Activated naive CD4-positive, alpha-beta T cell treated with anti-CD3 and anti-CD28 coated beads, Interleukin-2, amount 50 U/mL, for 24 hours (primary cell): ENCODE data around the gene HNRNPA3.
A peak's percentile ranks its signal among the peaks of the same experiment; 100 is the strongest.
"Not testable (repeated sequence)": the region's sequence is repeated elsewhere in the genome, so short reads cannot be mapped to it uniquely, and the experiment has no call there.

ENCODE experiments used
- H3K27ac Mint-ChIP-seq: one replicate; pipeline ENCODE4 v1.8.0; 2021; ENCODE audit warnings: mild to moderate bottlenecking, mixed read lengths
- H3K27me3 Mint-ChIP-seq: one replicate; pipeline ENCODE4 v1.8.0; 2021; ENCODE audit warnings: mixed read lengths
- H3K36me3 Mint-ChIP-seq: one replicate; pipeline ENCODE4 v1.8.0; 2021; ENCODE audit warnings: mixed read lengths
- H3K4me1 Mint-ChIP-seq: one replicate; pipeline ENCODE4 v1.8.0; 2021; ENCODE audit warnings: mixed read lengths
- H3K4me3 Mint-ChIP-seq: one replicate; pipeline ENCODE4 v1.8.0; 2021; ENCODE audit warnings: mild to moderate bottlenecking, mixed read lengths
- H3K9me3 Mint-ChIP-seq: one replicate; pipeline ENCODE4 v1.8.0; 2021; ENCODE audit warnings: mixed read lengths

HNRNPA3 gene

GRCh38 chr2:177265824-177266817, 53.5 kb downstream of the HNRNPA3 start:
- peaks cover 11% of the 10 kb centered on the region for H3K36me3 Mint-ChIP-seq
- peaks cover 47% of the 10 kb centered on the region for H3K4me1 Mint-ChIP-seq
- H3K27ac Mint-ChIP-seq: peak overlapping the region; percentile 99
- H3K27me3 Mint-ChIP-seq: no peaks in the 10 kb centered on the region
- H3K9me3 Mint-ChIP-seq: no peaks in the 10 kb centered on the region
- peak overlapping the region; percentile 96 for H3K4me3 Mint-ChIP-seq

GRCh38 chr2:177266955-177267354, 54.4 kb downstream of the HNRNPA3 start:
- H3K4me1 Mint-ChIP-seq: peaks cover 38% of the 10 kb centered on the region
- not testable (repeated sequence) for H3K36me3 Mint-ChIP-seq, H3K27ac Mint-ChIP-seq, H3K4me3 Mint-ChIP-seq, H3K27me3 Mint-ChIP-seq, H3K9me3 Mint-ChIP-seq

GRCh38 chr2:177268187-177268871, 55.7 kb downstream of the HNRNPA3 start:
- H3K36me3 Mint-ChIP-seq: peaks cover under 1% of the 10 kb centered on the region
- no peak overlapping the region for H3K27ac Mint-ChIP-seq

GRCh38 chr2:177268901-177269300, 56.3 kb downstream of the HNRNPA3 start:
- Mint-ChIP-seq H3K9me3 (no peaks in the 10 kb centered on the region), H3K27ac (no peak overlapping the region), H3K27me3 (no peaks in the 10 kb centered on the region), H3K36me3 (no peaks in the 10 kb centered on the region), H3K4me3 (no peak overlapping the region), H3K4me1 (peaks cover 50% of the 10 kb centered on the region)

More at GRCh38 chr2:177268187-177268871, 55.7 kb downstream of the HNRNPA3 start:
- Mint-ChIP-seq H3K4me1 (peaks cover 47% of the 10 kb centered on the region), H3K4me3 (no peak overlapping the region), H3K27me3 (no peaks in the 10 kb centered on the region), H3K9me3 (no peaks in the 10 kb centered on the region)

DNA sequence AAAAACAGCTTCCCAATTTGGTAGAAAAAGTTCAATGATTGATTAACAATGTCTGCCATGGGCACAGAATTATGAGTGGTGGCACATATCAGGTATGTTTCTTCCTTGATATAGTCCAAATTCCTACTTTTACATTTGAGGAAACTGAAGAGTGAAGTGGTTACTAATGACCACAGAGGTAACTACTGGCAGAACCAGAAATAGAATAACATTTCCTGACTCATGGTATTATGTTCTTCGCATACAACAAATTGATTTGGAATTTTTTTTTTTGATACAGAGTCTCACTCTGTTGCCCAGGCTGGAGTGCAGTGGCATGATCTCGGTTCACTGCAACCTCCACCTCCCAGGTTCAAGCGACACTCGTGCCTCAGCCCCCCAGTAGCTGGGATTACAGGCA, 57.9 kb downstream of the HNRNPA3 start:
- H3K4me3 Mint-ChIP-seq: no peak overlapping the region
- H3K27ac Mint-ChIP-seq: no peak overlapping the region
- no peaks in the 10 kb centered on the region for H3K9me3 Mint-ChIP-seq
- H3K27me3 Mint-ChIP-seq: no peaks in the 10 kb centered on the region
- peaks cover 49% of the 10 kb centered on the region for H3K4me1 Mint-ChIP-seq
- H3K36me3 Mint-ChIP-seq: no peaks in the 10 kb centered on the region

DNA sequence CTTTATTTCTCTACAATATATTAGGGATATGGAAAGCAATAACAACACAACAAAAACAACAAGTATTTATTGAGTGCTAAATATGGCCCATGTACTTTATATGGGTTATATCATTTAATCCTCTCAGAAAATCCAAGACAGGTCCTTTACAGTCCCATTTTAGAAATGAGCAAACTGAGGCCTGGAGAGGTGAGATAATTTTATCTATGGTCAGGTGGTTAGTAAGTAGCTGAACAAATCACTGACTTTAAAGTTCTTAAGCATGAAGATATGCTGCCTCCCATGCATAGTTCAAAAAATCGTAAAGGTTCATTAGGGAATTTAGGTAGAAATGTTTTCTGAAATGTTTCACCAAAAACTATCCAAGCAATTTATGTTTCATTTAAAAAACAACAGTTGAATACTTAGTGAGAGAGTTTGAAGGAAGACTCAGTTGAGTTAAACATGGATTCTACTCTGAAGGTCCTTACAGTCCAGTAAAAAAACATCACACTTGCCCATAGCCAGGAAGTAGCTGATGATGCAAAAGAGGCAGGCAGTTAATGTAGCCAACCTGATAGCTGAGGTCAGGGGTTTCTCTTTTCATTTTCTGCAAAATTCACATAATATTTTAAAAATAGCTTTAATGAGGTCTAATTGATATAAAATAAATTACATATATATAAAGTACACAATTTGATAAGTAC, 59.5 kb downstream of the HNRNPA3 start:
- Mint-ChIP-seq H3K27ac (no peak overlapping the region), H3K9me3 (no peaks in the 10 kb centered on the region), H3K4me3 (no peak overlapping the region), H3K36me3 (no peaks in the 10 kb centered on the region), H3K4me1 (peaks cover 34% of the 10 kb centered on the region), H3K27me3 (no peaks in the 10 kb centered on the region)

- Mint-ChIP-seq H3K27ac (no peak overlapping the region), H3K4me3 (no peak overlapping the region), H3K27me3 (no peaks in the 10 kb centered on the region), H3K4me1 (peaks cover 29% of the 10 kb centered on the region), H3K36me3 (no peaks in the 10 kb centered on the region), H3K9me3 (no peaks in the 10 kb centered on the region)
These were observed 60.2 kb downstream of the HNRNPA3 start for GRCh38 chr2:177272765-177273164.

DNA sequence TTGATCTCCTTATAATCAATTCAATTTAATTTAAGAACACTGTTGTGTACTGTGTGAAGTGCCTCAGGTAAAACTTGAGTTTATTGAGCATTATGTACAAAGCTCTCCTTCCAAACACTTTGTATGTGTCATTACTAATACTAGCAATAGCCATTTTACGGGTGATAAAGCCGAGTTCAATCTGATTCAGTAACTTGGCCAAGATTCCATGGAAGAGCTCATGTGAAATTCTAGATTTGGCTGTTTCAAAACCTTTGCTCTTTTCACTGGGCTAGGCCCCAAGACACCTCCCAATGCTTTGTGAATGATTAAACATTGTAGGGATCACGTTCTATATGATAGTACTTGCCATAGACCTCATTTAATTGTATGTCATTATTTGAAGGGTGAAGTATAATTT, 60.8 kb downstream of the HNRNPA3 start:
- H3K36me3 Mint-ChIP-seq: no peaks in the 10 kb centered on the region
- H3K9me3 Mint-ChIP-seq: no peaks in the 10 kb centered on the region
- H3K4me3 Mint-ChIP-seq: no peak overlapping the region
- H3K27ac Mint-ChIP-seq: no peak overlapping the region
- peaks cover 29% of the 10 kb centered on the region for H3K4me1 Mint-ChIP-seq
- no peaks in the 10 kb centered on the region for H3K27me3 Mint-ChIP-seq
